Mucosa of descending colon (tissue), 3 donors: ENCODE results near the gene SBF2. TPM values are rescaled to one million over a fixed set of nuclear protein-coding genes. Genes with fewer than 3 reads are reported as not detected.

Experiments used
- ATAC-seq: fragments of 200-7000 bp; cut with Tn5 transposase; one replicate; pipeline ENCODE4 v1.9.1; 2020; ENCODE audit warnings: mild to moderate bottlenecking, moderate library complexity
- DNase-seq, 3 donors: peaks; one replicate each; pipeline ENCODE4 v3.0.0-alpha.2; 2020
- H3K36me3 ChIP-seq: fragments of 200-600 bp; one replicate; pipeline ENCODE4 v1.8.0; 2021; ENCODE audit warnings: low read depth, mild to moderate bottlenecking
- H3K4me1 ChIP-seq: fragments of 200-600 bp; one replicate; pipeline ENCODE4 v1.8.0; 2021; ENCODE audit warnings: low read depth, mild to moderate bottlenecking
- H3K4me3 ChIP-seq: fragments of 200-600 bp; one replicate; pipeline ENCODE4 v1.8.0; 2021; ENCODE audit warnings: mild to moderate bottlenecking
- H3K9me3 ChIP-seq: fragments of 200-600 bp; one replicate; pipeline ENCODE4 v1.8.0; 2021; ENCODE audit warnings: mild to moderate bottlenecking
- CTCF ChIP-seq: fragments of 200-600 bp; IDR thresholded peaks from one replicate; pipeline ENCODE4 v1.8.0; 2022; ENCODE audit warnings: antibody characterized with exemption, mild to moderate bottlenecking
- intact Hi-C, 2 donors: fragments of 100-400 bp; cut with DNase I in 1 of 2; cut with micrococcal nuclease in 1 of 2; formaldehyde crosslinking; loops; one replicate each; pipeline versions ENCODE4 v1.11.0 to v1.11.1; 2022; cut with DNase I, micrococcal nuclease
- total RNA-seq, 3 donors: library from RNA; stranded (reverse); fragmentation: NEBNext Ultra II Directional in 2 of 3; extraction: Animal tissue kit (Norgen Biotek cat#: 25700) in 2 of 3; gene quantifications; one replicate each; pipeline versions ENCODE4 v1.2.1 to v1.2.4, GENCODE V29; 2021 to 2023
- donor health status: DM: no; HTN: no; CAD: no; lungs with moderate emphysema.
- donor health status: DM: no; HTN: no; CAD: no.
- donor health status: DM: no; HTN: yes; CAD: no.

SBF2 gene
- total RNA-seq, 3 donors from 2014 or later, result 35.2 to 60.3 (median 48.2) TPM

- no peak for TF ChIP-seq CTCF
- ATAC-seq (no peak), DNase-seq (no peak)
- Histone ChIP-seq H3K9me3 (no peaks in the 10 kb centered on the region), H3K4me1 (peaks cover 4% of the 10 kb centered on the region), H3K36me3 (no peaks in the 10 kb centered on the region), H3K4me3 (no peak overlapping the region)
- intact Hi-C loops, result no loop called here
These were observed 470.1 kb downstream of the SBF2 start for GRCh38 chr11:9823887-9824385.

- no peak overlapping the region for H3K4me3 ChIP-seq
- no peaks in the 10 kb centered on the region for H3K9me3 ChIP-seq
- peaks cover 4% of the 10 kb centered on the region for H3K4me1 ChIP-seq
- ATAC-seq (no peak), DNase-seq (no peak)
- no peaks in the 10 kb centered on the region for H3K36me3 ChIP-seq
- TF ChIP-seq CTCF, result no peak
- intact Hi-C loops, result no loop called here
These were observed 470.6 kb downstream of the SBF2 start for GRCh38 chr11:9823439-9823838.

- no peak for ATAC-seq
- no peak overlapping the region for H3K4me3 ChIP-seq
- no peak for TF ChIP-seq CTCF
- H3K4me1 ChIP-seq, result peaks cover 3% of the 10 kb centered on the region
- no peaks in the 10 kb centered on the region for H3K9me3 ChIP-seq
- intact Hi-C loops, result no loop called here
- DNase-seq, result no peak
- no peaks in the 10 kb centered on the region for H3K36me3 ChIP-seq
These were observed 472.8 kb downstream of the SBF2 start for GRCh38 chr11:9821008-9821752.

- DNase-seq (no peak), ATAC-seq (no peak)
- no peak for TF ChIP-seq CTCF
- no peaks in the 10 kb centered on the region for H3K4me1 ChIP-seq
- no peaks in the 10 kb centered on the region for H3K36me3 ChIP-seq
- H3K4me3 ChIP-seq, result no peak overlapping the region
- intact Hi-C loops, result no loop called here
- H3K9me3 ChIP-seq, result no peaks in the 10 kb centered on the region
These were observed 473.8 kb downstream of the SBF2 start for GRCh38 chr11:9820260-9820659.

- ATAC-seq (no peak), DNase-seq (no peak)
These were observed 476.8 kb downstream of the SBF2 start for GRCh38 chr11:9817191-9817590.

More at GRCh38 chr11:9817191-9817590, 476.8 kb downstream of the SBF2 start:
- intact Hi-C loops, result no loop called here
- Histone ChIP-seq H3K9me3 (no peaks in the 10 kb centered on the region), H3K4me1 (no peaks in the 10 kb centered on the region), H3K4me3 (no peak overlapping the region), H3K36me3 (no peaks in the 10 kb centered on the region)
- TF ChIP-seq CTCF, result no peak
